Measurements from ENCODE around the gene RABGGTA.

Gene RABGGTA

GRCh38 chr14:24271134-24271833 lies at the start of gene RABGGTA:
TSS of gene RABGGTA (minus strand) at chr14:24271597. CDS start at chr14:24271115, 482 bp downstream.
- peak; percentile 69 to 85 for DNase-seq (ENCODE audit: low read depth in 2 of 2)

GRCh38 chr14:24317141-24317928 lies 45.9 kb upstream of the RABGGTA start:
- DNase-seq (ENCODE audit: low read depth in 2 of 2) = no peak

- DNase-seq (ENCODE audit: low read depth in 2 of 2) = no peak
Measured at GRCh38 chr14:24316597-24316950, 45.2 kb upstream of the RABGGTA start.

- DNase-seq (ENCODE audit: low read depth in 2 of 2) = no peak
Measured at GRCh38 chr14:24315807-24316596, 44.6 kb upstream of the RABGGTA start.

GRCh38 chr14:24315243-24315806 lies 43.9 kb upstream of the RABGGTA start:
- no peak for DNase-seq (ENCODE audit: low read depth in 2 of 2)

- no peak for DNase-seq (ENCODE audit: low read depth in 2 of 2)
Measured at GRCh38 chr14:24314377-24315193, 43.2 kb upstream of the RABGGTA start.

GRCh38 chr14:24313913-24314312 lies 42.5 kb upstream of the RABGGTA start:
- DNase-seq (ENCODE audit: low read depth in 2 of 2) = no peak

GRCh38 chr14:24312736-24313507 lies 41.5 kb upstream of the RABGGTA start:
- DNase-seq (ENCODE audit: low read depth in 2 of 2) = no peak

GRCh38 chr14:24311837-24312615 lies 40.6 kb upstream of the RABGGTA start:
- DNase-seq (ENCODE audit: low read depth in 2 of 2) = no peak

GRCh38 chr14:24310646-24311604 lies 39.5 kb upstream of the RABGGTA start, which contains the start of gene LTB4R:
TSS of gene LTB4R (plus strand) at chr14:24311502. CDS start at chr14:24315652, 4,150 bp downstream.
- no peak for DNase-seq (ENCODE audit: low read depth in 2 of 2)

- DNase-seq (ENCODE audit: low read depth in 2 of 2) = no peak
Measured at GRCh38 chr14:24310265-24310645, 38.9 kb upstream of the RABGGTA start.

- DNase-seq (ENCODE audit: low read depth in 2 of 2) = no peak
Measured at GRCh38 chr14:24309538-24310264, 38.3 kb upstream of the RABGGTA start, which contains the start of gene LTB4R2. TSS of gene LTB4R2 (plus strand) at chr14:24310140. CDS start at chr14:24310665, 525 bp downstream.

- DNase-seq (ENCODE audit: low read depth in 2 of 2) = no peak
Measured at GRCh38 chr14:24308342-24309124, 37.1 kb upstream of the RABGGTA start.

GRCh38 chr14:24307575-24308341 lies 36.4 kb upstream of the RABGGTA start, which contains the start of gene CIDEB:
TSS of gene CIDEB (minus strand) at chr14:24307977. CDS start at chr14:24307858, 119 bp downstream.
- DNase-seq (ENCODE audit: low read depth in 2 of 2) = no peak

- no peak for DNase-seq (ENCODE audit: low read depth in 2 of 2)
Measured at GRCh38 chr14:24307156-24307574, 35.8 kb upstream of the RABGGTA start.

GRCh38 chr14:24304019-24304387 lies 32.6 kb upstream of the RABGGTA start:
- DNase-seq (ENCODE audit: low read depth in 2 of 2) = no peak
